ENCODE results near the gene TMOD3. TPM values are rescaled to one million over a fixed set of nuclear protein-coding genes. Genes with fewer than 3 reads are reported as not detected.

The TMOD3 gene
- total and polyA plus RNA-seq, 2 of the 4 experiments (the other 2 are of a cell fraction): 10.7 to 22.0 TPM

DNA sequence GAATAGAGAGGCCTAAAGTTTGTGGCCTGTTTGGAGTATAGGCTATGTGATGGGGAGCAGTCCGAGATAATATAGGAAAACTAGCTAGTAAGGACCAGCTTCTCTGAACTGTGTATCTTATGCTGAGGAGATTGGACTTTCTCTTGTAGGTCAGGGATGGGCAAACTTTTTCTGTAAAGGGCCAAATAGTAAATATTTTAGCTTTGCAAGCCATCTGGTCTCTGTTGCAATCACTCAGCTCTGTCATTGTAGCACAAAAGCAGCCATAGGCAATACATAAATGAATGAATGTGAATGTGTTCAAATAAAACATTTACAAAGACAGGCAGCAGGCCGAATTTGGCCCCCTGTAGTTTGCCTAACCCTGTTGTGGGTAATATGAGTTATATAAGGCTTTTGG is 24.5 kb downstream of the TMOD3 start:
- dilution Hi-C loops (cut with HindIII; ENCODE audit: low sequenced_read_pairs, unreplicated experiment): no loop called here
- H2BK120ac ChIP-seq (ENCODE audit: low read depth, low read length): no peak overlapping the region
- H2BK20ac ChIP-seq (ENCODE audit: low read depth, low read length): no peak overlapping the region
- H3K4me1 ChIP-seq (ENCODE audit: control insufficient read depth, insufficient read depth, low read length): peaks cover 8% of the 10 kb centered on the region
- H4K8ac ChIP-seq (ENCODE audit: low read depth in 2 of 2, low read length in 2 of 2): no peak overlapping the region
- no peak overlapping the region for H2BK15ac ChIP-seq (ENCODE audit: low read depth, low read length)
- H3K23ac ChIP-seq (ENCODE audit: low read depth, low read length): no peak overlapping the region
- ChIA-PET CTCF (no interaction called here), POLR2A (ENCODE audit: unreplicated experiment) (interaction anchor here (0.5 kb wide), 1 partner anchor 204 kb away, joined by 3 read pairs; no protein-coding TSS in a partner anchor)
- H3K79me1 ChIP-seq (ENCODE audit: low read depth in 1 of 2, low read length in 2 of 2): peaks cover 32 to 85% of the 10 kb centered on the region in 2 experiments
- no peaks in the 10 kb centered on the region for H3K9me3 ChIP-seq (ENCODE audit: control insufficient read depth, insufficient read depth, low read length)
- H4K5ac ChIP-seq (ENCODE audit: low read depth, low read length): no peak overlapping the region
- H4K91ac ChIP-seq (ENCODE audit: insufficient read depth, low read depth, low read length): no peak overlapping the region
- H3K9me1 ChIP-seq (ENCODE audit: insufficient read depth, low read length): peaks cover 12% of the 10 kb centered on the region; the same call in 1 of the 2 replicates
- H3K27ac ChIP-seq (ENCODE audit: insufficient read depth, low read length): no peak overlapping the region; the same call in 1 of the 2 replicates
- no peak overlapping the region for H3K56ac ChIP-seq (ENCODE audit: extremely low read depth, insufficient read depth, low read length)
- peak overlapping the region; percentile 15; the same call in 1 of the 2 replicates for H3K4me2 ChIP-seq (ENCODE audit: low read depth, low read length)
- in situ Hi-C loops (cut with MboI; ENCODE audit: low sequenced_read_pairs): no loop called here
- no peak overlapping the region for H2AFZ ChIP-seq (replicated peaks; ENCODE audit: low read length, poor library complexity)
- H3K4ac ChIP-seq (ENCODE audit: low read depth, low read length): no peak overlapping the region
- H2BK5ac ChIP-seq (ENCODE audit: low read depth, low read length, poor library complexity, severe bottlenecking): peak overlapping the region; percentile 36
- ATAC-seq (ENCODE audit: low read depth): peak; percentile 72
- DNase-seq: peak; percentile 48
- no peak overlapping the region for H2AK5ac ChIP-seq (ENCODE audit: low read depth, low read length)
- H3K4me3 ChIP-seq (ENCODE audit: insufficient read depth, low read depth, low read length): no peak overlapping the region
- intact Hi-C loops (cut with micrococcal nuclease): no loop called here
- no peaks in the 10 kb centered on the region for H3K36me3 ChIP-seq (ENCODE audit: control insufficient read depth, insufficient read depth, low read length)
- H3K27me3 ChIP-seq (ENCODE audit: control insufficient read depth, insufficient read depth, low read length): no peaks in the 10 kb centered on the region
- WGBS, 2 experiments (ENCODE audit: extremely low coverage in 2 of 2, insufficient read length in 1 of 2): 80% methylated on average over 1 of the region's 2 CpGs; no CpG with 5 or more reads in 1 of the 2 experiments
- no TSS peak for BruUV-seq (replicated peaks)
- TF ChIP-seq CEBPB (IDR thresholded peaks at IDR 0.05; ENCODE audit: low read depth, low read length) (peak; percentile 67; the same call in 1 of the 2 replicates), CHD1 (IDR thresholded peaks at IDR 0.05; ENCODE audit: low read depth, low read length) (no peak)
- peaks cover 63% of the 10 kb centered on the region; the same call in 1 of the 2 replicates for H4K20me1 ChIP-seq (ENCODE audit: insufficient read depth, low read length)
- H3K9ac ChIP-seq (ENCODE audit: low read depth, low read length): no peak overlapping the region
- H3K18ac ChIP-seq (ENCODE audit: low read depth, low read length): no peak overlapping the region
- H2AK9ac ChIP-seq (replicated peaks; ENCODE audit: low read depth, low read length, poor library complexity): no peak overlapping the region
- H3K14ac ChIP-seq (replicated peaks; ENCODE audit: low read depth, low read length): no peak overlapping the region

Measured in IMR-90 (cell line).